Osteocyte (in vitro differentiated cells): Measurements from ENCODE around the gene VPS26C. TPM values are rescaled to one million over a fixed set of nuclear protein-coding genes. Genes with fewer than 3 reads are reported as not detected.

Source experiments
- DNase-seq: peaks from one replicate; pipeline ENCODE4 v3.0.0; 2021; ENCODE audit warnings: mixed read lengths; ENCODE audit not compliant: unreplicated experiment; ENCODE audit errors: extremely low spot score
- H3K27ac Mint-ChIP-seq: one replicate; pipeline ENCODE4 v1.8.0; 2021; ENCODE audit warnings: mild to moderate bottlenecking, mixed read lengths; ENCODE audit not compliant: unreplicated experiment
- H3K27me3 Mint-ChIP-seq: one replicate; pipeline ENCODE4 v1.8.0; 2021; ENCODE audit warnings: mixed read lengths; ENCODE audit not compliant: unreplicated experiment
- H3K36me3 Mint-ChIP-seq: one replicate; pipeline ENCODE4 v1.8.0; 2021; ENCODE audit warnings: mixed read lengths; ENCODE audit not compliant: unreplicated experiment
- H3K4me1 Mint-ChIP-seq: one replicate; pipeline ENCODE4 v1.8.0; 2021; ENCODE audit warnings: mixed read lengths; ENCODE audit not compliant: unreplicated experiment
- H3K4me3 Mint-ChIP-seq: one replicate; pipeline ENCODE4 v1.8.0; 2021; ENCODE audit warnings: mild to moderate bottlenecking, moderate library complexity, mixed read lengths; ENCODE audit not compliant: unreplicated experiment
- H3K9me3 Mint-ChIP-seq: one replicate; pipeline ENCODE4 v1.8.0; 2021; ENCODE audit warnings: mixed read lengths; ENCODE audit not compliant: unreplicated experiment
- total RNA-seq: library from RNA; stranded (reverse); gene quantifications from 2 replicates; pipeline ENCODE4 v1.2.1, GENCODE V29; 2021
- TF ChIP-seq, protein P1 (sequence below): fragments of 200-600 bp; sonication (generic); IDR thresholded peaks from 2 replicates; pipeline ENCODE4 v1.5.0; 2021; ENCODE audit warnings: antibody characterized with exemption, mild to moderate bottlenecking, moderate library complexity

Gene VPS26C
- total RNA-seq, 1 donor from 2014 or later: 51.6 TPM

DNA sequence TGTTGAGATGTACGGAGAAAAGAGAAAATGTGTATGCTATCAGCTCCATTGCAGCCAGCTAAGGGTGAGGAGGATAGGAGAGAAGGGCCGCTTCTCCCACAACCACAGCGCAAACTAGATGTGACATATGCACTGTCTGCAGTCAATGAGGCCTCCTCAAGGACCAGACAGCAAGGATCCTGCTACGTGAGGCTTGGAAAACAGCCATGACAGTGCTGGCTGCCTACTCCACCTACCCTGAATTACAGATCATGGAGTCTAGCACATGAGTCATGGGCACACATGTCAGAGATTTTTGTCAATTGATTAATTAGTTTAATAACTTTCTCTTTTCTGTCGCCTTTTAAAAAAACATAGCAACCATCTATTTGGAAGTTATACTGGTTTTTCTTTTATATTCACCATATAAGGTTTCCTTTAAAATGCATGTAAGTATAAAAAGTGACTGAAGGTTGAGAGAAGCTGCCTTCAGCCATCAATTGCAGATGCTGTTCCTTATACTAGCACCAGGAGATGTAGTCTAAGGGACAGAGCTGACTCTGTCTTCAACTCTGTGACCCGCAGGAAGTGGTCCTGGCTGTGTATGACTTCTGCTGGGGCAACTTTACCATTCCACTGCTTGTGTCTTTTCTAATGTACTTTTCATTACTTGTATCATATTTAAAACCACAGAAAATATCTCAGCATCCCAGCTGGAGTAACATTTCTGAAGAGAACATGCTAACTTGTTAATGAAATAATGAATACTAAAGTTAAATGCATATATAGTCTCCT, 3.1 kb downstream of the VPS26C start:
- no peak overlapping the region for H3K4me3 Mint-ChIP-seq
- H3K27ac Mint-ChIP-seq: no peak overlapping the region
- peaks cover 3% of the 10 kb centered on the region for H3K36me3 Mint-ChIP-seq

DNA sequence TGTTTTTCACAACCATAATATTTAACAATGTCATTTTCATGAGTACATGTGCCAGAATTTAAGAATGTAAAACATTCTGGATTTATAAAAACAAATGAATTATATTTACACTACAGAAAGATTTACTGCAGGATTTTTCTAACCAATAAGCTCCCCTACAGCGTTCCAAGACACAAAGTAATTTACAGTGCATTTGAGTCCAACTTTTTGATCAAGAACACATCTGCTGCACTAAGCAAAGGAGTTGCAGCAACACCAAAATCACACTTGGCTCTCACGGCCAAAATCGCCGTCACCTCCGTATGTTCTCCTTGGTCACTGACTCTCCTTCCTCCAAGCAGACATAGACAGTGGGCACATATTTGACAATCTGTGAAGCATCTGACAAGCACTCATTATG, 7.7 kb downstream of the VPS26C start:
- DNase-seq: no peak
- no peaks in the 10 kb centered on the region for H3K27me3 Mint-ChIP-seq
- no peaks in the 10 kb centered on the region for H3K36me3 Mint-ChIP-seq
- peaks cover 25% of the 10 kb centered on the region for H3K4me1 Mint-ChIP-seq
- H3K4me3 Mint-ChIP-seq: no peak overlapping the region
- no peaks in the 10 kb centered on the region for H3K9me3 Mint-ChIP-seq
- H3K27ac Mint-ChIP-seq: peak overlapping the region; percentile 31
- TF ChIP-seq, protein P1, sequence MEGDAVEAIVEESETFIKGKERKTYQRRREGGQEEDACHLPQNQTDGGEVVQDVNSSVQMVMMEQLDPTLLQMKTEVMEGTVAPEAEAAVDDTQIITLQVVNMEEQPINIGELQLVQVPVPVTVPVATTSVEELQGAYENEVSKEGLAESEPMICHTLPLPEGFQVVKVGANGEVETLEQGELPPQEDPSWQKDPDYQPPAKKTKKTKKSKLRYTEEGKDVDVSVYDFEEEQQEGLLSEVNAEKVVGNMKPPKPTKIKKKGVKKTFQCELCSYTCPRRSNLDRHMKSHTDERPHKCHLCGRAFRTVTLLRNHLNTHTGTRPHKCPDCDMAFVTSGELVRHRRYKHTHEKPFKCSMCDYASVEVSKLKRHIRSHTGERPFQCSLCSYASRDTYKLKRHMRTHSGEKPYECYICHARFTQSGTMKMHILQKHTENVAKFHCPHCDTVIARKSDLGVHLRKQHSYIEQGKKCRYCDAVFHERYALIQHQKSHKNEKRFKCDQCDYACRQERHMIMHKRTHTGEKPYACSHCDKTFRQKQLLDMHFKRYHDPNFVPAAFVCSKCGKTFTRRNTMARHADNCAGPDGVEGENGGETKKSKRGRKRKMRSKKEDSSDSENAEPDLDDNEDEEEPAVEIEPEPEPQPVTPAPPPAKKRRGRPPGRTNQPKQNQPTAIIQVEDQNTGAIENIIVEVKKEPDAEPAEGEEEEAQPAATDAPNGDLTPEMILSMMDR: no peak

More for the DNA sequence above, 3.1 kb downstream of the VPS26C start:
- Mint-ChIP-seq H3K27me3 (no peaks in the 10 kb centered on the region), H3K4me1 (peaks cover 26% of the 10 kb centered on the region), H3K9me3 (no peaks in the 10 kb centered on the region)
- no peak for DNase-seq
- TF ChIP-seq, protein P1: no peak

- Mint-ChIP-seq H3K27ac (peak overlapping the region; percentile 90), H3K4me3 (peak overlapping the region; percentile 80), H3K36me3 (no peaks in the 10 kb centered on the region), H3K27me3 (no peaks in the 10 kb centered on the region), H3K9me3 (no peaks in the 10 kb centered on the region), H3K4me1 (peaks cover 25% of the 10 kb centered on the region)
- TF ChIP-seq, protein P1: no peak
- no peak for DNase-seq
Observed at GRCh38 chr21:37257967-37258877, 8.9 kb downstream of the VPS26C start.

DNA sequence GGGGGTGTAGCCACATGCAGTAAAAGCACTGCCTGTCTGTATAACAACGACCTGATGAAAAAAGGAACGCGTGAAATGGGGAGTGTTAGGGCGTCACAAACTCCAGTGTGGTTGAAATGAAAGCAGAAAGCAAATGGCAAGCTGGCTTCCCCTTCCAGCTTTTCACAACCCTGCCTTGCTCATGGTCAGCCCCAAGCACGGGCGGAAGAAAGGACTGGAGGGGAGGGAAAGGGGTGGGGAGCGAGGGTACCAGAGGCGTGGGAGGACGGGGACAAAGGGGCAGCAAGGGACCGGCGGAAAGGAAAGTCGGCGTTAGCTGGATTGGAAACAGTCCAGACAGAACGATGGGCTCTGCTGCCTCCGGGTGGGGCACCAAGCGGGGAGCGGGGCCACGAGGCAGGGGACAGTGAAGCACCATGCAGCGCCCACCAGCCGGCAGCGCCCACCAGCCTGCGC, 9.6 kb downstream of the VPS26C start:
- DNase-seq: no peak
- TF ChIP-seq, protein P1: no peak
- Mint-ChIP-seq H3K4me3 (peak overlapping the region; percentile 80), H3K36me3 (no peaks in the 10 kb centered on the region), H3K9me3 (no peaks in the 10 kb centered on the region), H3K27ac (peak overlapping the region; percentile 90), H3K4me1 (peaks cover 23% of the 10 kb centered on the region), H3K27me3 (no peaks in the 10 kb centered on the region)

GRCh38 chr21:37253991-37254390, 13.1 kb downstream of the VPS26C start:
- no peak overlapping the region for H3K4me3 Mint-ChIP-seq
- no peaks in the 10 kb centered on the region for H3K36me3 Mint-ChIP-seq
- no peak for DNase-seq
- peaks cover 32% of the 10 kb centered on the region for H3K4me1 Mint-ChIP-seq
- no peak overlapping the region for H3K27ac Mint-ChIP-seq
- no peaks in the 10 kb centered on the region for H3K27me3 Mint-ChIP-seq
- TF ChIP-seq, protein P1: no peak
- H3K9me3 Mint-ChIP-seq: no peaks in the 10 kb centered on the region
